H1 (cell line): ENCODE measurements around the gene BRSK2. TPM values are rescaled to one million over a fixed set of nuclear protein-coding genes. Genes with fewer than 3 reads are reported as not detected.

Source experiments
- CTCF ChIA-PET: fragments of 300-600 bp; sonication (Branson Sonifier 250); formaldehyde crosslinking; loops from one replicate; lab custom pipeline; 2021; ENCODE audit not compliant: partially characterized antibody; lab: Charles Lee
- POLR2A ChIA-PET: fragments of 300-600 bp; sonication (Branson Sonifier 250); formaldehyde crosslinking; loops from one replicate; lab custom pipeline; 2021; ENCODE audit warnings: inconsistent platforms; ENCODE audit not compliant: partially characterized antibody; lab: Charles Lee
- DNase-seq, 2 experiments: peaks; one replicate each; pipeline versions ENCODE4 v3.0.0 to v3.0.0-alpha.2; 2010 to 2022; ENCODE audit warnings: low spot score in 2 of 2, low read depth in 1 of 2, mixed read lengths in 1 of 2
- FAIRE-seq: peaks from 2 replicates; lab custom pipeline; 2011; peaks lifted over from hg19 to GRCh38; lab: Jason Lieb, UNC
- H2AFZ ChIP-seq: 2 replicates; pipeline ENCODE4 v1.8.1; 2012; ENCODE audit warnings: low read length, inconsistent platforms
- H2AK5ac ChIP-seq: 2 replicates; pipeline ENCODE4 v1.6.1; 2013; ENCODE audit warnings: low read depth, low read length
- H2BK120ac ChIP-seq: replicated peaks from 2 replicates; pipeline ENCODE3; 2013; ENCODE audit warnings: low read depth, low read length, inconsistent platforms
- H2BK12ac ChIP-seq: 2 replicates; pipeline ENCODE4 v1.6.1; 2013; ENCODE audit warnings: low read depth, low read length
- H2BK15ac ChIP-seq: 2 replicates; pipeline ENCODE4 v1.6.1; 2013; ENCODE audit warnings: low read length
- H2BK20ac ChIP-seq: 2 replicates; pipeline ENCODE4 v1.6.1; 2013; ENCODE audit warnings: low read length
- H2BK5ac ChIP-seq: 2 replicates; pipeline ENCODE4 v1.6.1; 2013; ENCODE audit warnings: low read depth, low read length
- H3K14ac ChIP-seq: 2 replicates; pipeline ENCODE4 v1.6.1; 2013; ENCODE audit warnings: inconsistent platforms; ENCODE audit not compliant: insufficient read length
- H3K18ac ChIP-seq: 2 replicates; pipeline ENCODE4 v1.6.1; 2013; ENCODE audit warnings: low read length; ENCODE audit errors: extremely low read depth
- H3K23ac ChIP-seq: 2 replicates; pipeline ENCODE4 v1.6.1; 2013; ENCODE audit warnings: inconsistent platforms; ENCODE audit not compliant: insufficient read length
- H3K23me2 ChIP-seq: 2 replicates; pipeline ENCODE4 v1.6.1; 2013; ENCODE audit warnings: low read depth, low read length
- H3K27ac ChIP-seq: 2 replicates; pipeline ENCODE4 v1.6.1; 2011; ENCODE audit warnings: low read depth, low read length, inconsistent platforms
- H3K27me3 ChIP-seq, 4 experiments: replicated peaks in 1 of 4; 1 replicate in 1 of 4; 2 replicates in 3 of 4; pipeline versions ENCODE4 v1.6.1 to v1.8.1; 2011 to 2013; ENCODE audit warnings: low read length in 3 of 4, mild to moderate bottlenecking in 3 of 4, inconsistent platforms in 2 of 4, mixed read lengths in 2 of 4, moderate library complexity in 1 of 4; ENCODE audit not compliant: control insufficient read depth in 3 of 4, insufficient read depth in 3 of 4; ENCODE audit errors: extremely low read depth in 1 of 4
- H3K36me3 ChIP-seq, 4 experiments: 2 replicates each; pipeline versions ENCODE4 v1.6.1 to v1.8.1; 2011 to 2013; ENCODE audit warnings: mild to moderate bottlenecking in 4 of 4, low read length in 3 of 4, moderate library complexity in 2 of 4, control low read depth in 1 of 4, inconsistent platforms in 1 of 4; ENCODE audit not compliant: insufficient read depth in 4 of 4, control insufficient read depth in 2 of 4
- H3K4ac ChIP-seq: replicated peaks from 2 replicates; pipeline ENCODE3; 2013; ENCODE audit warnings: low read length, low read depth, mixed read lengths, inconsistent platforms; ENCODE audit not compliant: insufficient read length
- H3K4me1 ChIP-seq, 4 experiments: replicated peaks in 1 of 4; 1 replicate in 1 of 4; 2 replicates in 3 of 4; pipeline versions ENCODE4 v1.6.1 to v1.8.1; 2011 to 2013; ENCODE audit warnings: low read length in 3 of 4, inconsistent platforms in 2 of 4, mixed read lengths in 1 of 4; ENCODE audit not compliant: insufficient read depth in 4 of 4, control insufficient read depth in 3 of 4
- H3K4me2 ChIP-seq, 2 experiments: 2 replicates each; pipeline versions ENCODE4 v1.6.1 to v1.8.1; 2011 to 2013; ENCODE audit warnings: low read depth in 2 of 2, low read length in 2 of 2, control low read depth in 1 of 2, inconsistent platforms in 1 of 2, mild to moderate bottlenecking in 1 of 2; ENCODE audit not compliant: insufficient read depth in 1 of 2
- H3K4me3 ChIP-seq, 4 experiments: fragments of 200-600, 300-600 bp in 1 of 4; sonication (generic), shearing (Covaris generic), sonication (Bioruptor Twin) in 1 of 4; 2 replicates each; pipeline versions ENCODE4 v1.5.1 to v1.8.1; 2011 to 2016; ENCODE audit warnings: low read length in 4 of 4, low read depth in 3 of 4, control low read depth in 2 of 4, inconsistent platforms in 2 of 4, mild to moderate bottlenecking in 2 of 4, mixed read lengths in 1 of 4, moderate library complexity in 1 of 4; ENCODE audit not compliant: insufficient read depth in 2 of 4; ENCODE audit errors: extremely low read depth in 1 of 4
- H3K56ac ChIP-seq: replicated peaks from 2 replicates; pipeline ENCODE3; 2013; ENCODE audit warnings: low read depth, mild to moderate bottlenecking, mixed read lengths, low read length, inconsistent platforms; ENCODE audit not compliant: insufficient read length
- H3K79me1 ChIP-seq: 2 replicates; pipeline ENCODE4 v1.6.1; 2013; ENCODE audit warnings: low read depth, low read length, control low read depth
- H3K79me2 ChIP-seq, 2 experiments: 2 replicates each; pipeline versions ENCODE4 v1.6.1 to v1.8.1; 2012 to 2013; ENCODE audit warnings: low read length in 2 of 2, mild to moderate bottlenecking in 2 of 2, inconsistent platforms in 1 of 2; ENCODE audit not compliant: insufficient read depth in 2 of 2, control insufficient read depth in 1 of 2
- H3K9ac ChIP-seq, 4 experiments: replicated peaks in 1 of 4; 1 replicate in 1 of 4; 2 replicates in 3 of 4; pipeline versions ENCODE4 v1.6.1 to v1.8.1; 2011 to 2013; ENCODE audit warnings: low read depth in 3 of 4, low read length in 3 of 4, control low read depth in 2 of 4, mild to moderate bottlenecking in 2 of 4, moderate library complexity in 2 of 4, inconsistent platforms in 1 of 4; ENCODE audit errors: extremely low read depth in 1 of 4
- H3K9me3 ChIP-seq, 2 experiments: 2 replicates each; pipeline versions ENCODE4 v1.6.1 to v1.8.1; 2012 to 2013; ENCODE audit warnings: mild to moderate bottlenecking in 2 of 2, moderate library complexity in 2 of 2, control low read depth in 1 of 2, inconsistent platforms in 1 of 2, low read depth in 1 of 2, low read length in 1 of 2, mixed read lengths in 1 of 2; ENCODE audit not compliant: insufficient read depth in 2 of 2
- H4K20me1 ChIP-seq, 2 experiments: replicated peaks in 1 of 2; 2 replicates each; pipeline versions ENCODE3 to v1.8.1; 2011 to 2013; ENCODE audit warnings: inconsistent platforms in 2 of 2, low read length in 2 of 2, mild to moderate bottlenecking in 1 of 2; ENCODE audit not compliant: insufficient read depth in 2 of 2, control insufficient read depth in 1 of 2
- H4K5ac ChIP-seq: 2 replicates; pipeline ENCODE4 v1.6.1; 2013; ENCODE audit warnings: low read length, low read depth, mixed read lengths, inconsistent platforms; ENCODE audit not compliant: insufficient read length
- H4K8ac ChIP-seq: 2 replicates; pipeline ENCODE4 v1.8.0; 2013; ENCODE audit warnings: mild to moderate bottlenecking, moderate library complexity, low read length, inconsistent platforms; ENCODE audit not compliant: insufficient read depth; ENCODE audit errors: extremely low read depth
- H4K91ac ChIP-seq: replicated peaks from 2 replicates; pipeline ENCODE3; 2013; ENCODE audit warnings: low read length, mixed read lengths, inconsistent platforms; ENCODE audit not compliant: insufficient read length
- CREB1 ChIP-seq: IDR thresholded peaks from 2 replicates; pipeline ENCODE4 v1.6.1; 2012; ENCODE audit warnings: inconsistent platforms
- EZH2 ChIP-seq: fragments of 200-600 bp; sonication (generic); IDR thresholded peaks from 2 replicates; pipeline ENCODE4 v1.7.1; 2012; ENCODE audit warnings: low read depth, mild to moderate bottlenecking, moderate library complexity, low read length, inconsistent platforms; ENCODE audit not compliant: severe bottlenecking
- MAFK ChIP-seq: IDR thresholded peaks from 2 replicates; pipeline ENCODE4 v1.6.1; 2012; ENCODE audit warnings: low read depth, mild to moderate bottlenecking, improper control_type of control experiment, low read length
- NANOG ChIP-seq: IDR thresholded peaks from 2 replicates; pipeline ENCODE4 v1.6.1; 2011; ENCODE audit warnings: low read length, low read depth, mild to moderate bottlenecking, inconsistent platforms; ENCODE audit not compliant: insufficient read depth, poor library complexity, severe bottlenecking
- TEAD4 ChIP-seq: IDR thresholded peaks from 2 replicates; pipeline ENCODE4 v1.6.1; 2012; ENCODE audit warnings: low read depth, low read length, inconsistent platforms, mixed read lengths
- USF2 ChIP-seq: IDR thresholded peaks from 2 replicates; pipeline ENCODE4 v1.6.1; 2011; ENCODE audit warnings: low read length, improper control_type of control experiment
- WGBS, 2 experiments: shearing (Covaris generic) in 1 of 2; methylation state at CpG; one replicate each; pipeline versions ENCODE4 v1.1.6 to v1.1.7; 2013 to 2015; ENCODE audit warnings: low lambda C conversion rate in 2 of 2, mixed read lengths in 2 of 2, inconsistent platforms in 1 of 2, low coverage in 1 of 2, missing lambda C conversion rate in 1 of 2; ENCODE audit not compliant: insufficient replicate concordance in 2 of 2, insufficient coverage in 1 of 2, insufficient read length in 1 of 2; ENCODE audit errors: extremely low coverage in 1 of 2, missing lambda C conversion rate in 1 of 2; 5-methylcytosine and 5-hydroxymethylcytosine counted together
- polyA plus RNA-seq, 7 experiments: library from polyadenylated mRNA; depleted of rRNA in 3 of 7; stranded (reverse) in 5 of 7; unstranded in 2 of 7; fragments of >200 nt in 5 of 7; fragments of 200-250 nt in 2 of 7; gene quantifications; 1 replicate in 5 of 7; 2 replicates in 1 of 7; 4 replicates in 1 of 7; pipeline versions ENCODE4 v1.2.1 to v1.2.3, GENCODE V29; 2011 to 2013; ENCODE audit warnings: missing spikeins in 2 of 7, mixed read lengths in 2 of 7
- total RNA-seq: library from RNA; stranded (reverse); fragmentation: NEBNext Ultra II Directional; extraction: Animal tissue kit (Norgen Biotek cat#: 25700); gene quantifications from 2 replicates; pipeline ENCODE4 v1.2.1, GENCODE V29; 2021

BRSK2 gene
- total and polyA plus RNA-seq, 2 of the 8 experiments (the other 6 are each of a cell fraction or from before 2014, with no cell fraction given): 17.3 to 27.1 TPM

- FAIRE-seq: no peak
- TF ChIP-seq TEAD4 (no peak), NANOG (no peak), USF2 (no peak), CREB1 (no peak), MAFK (no peak), EZH2 (no peak)
Observed at GRCh38 chr11:1401171-1401445, 11.4 kb downstream of the BRSK2 start.

More at GRCh38 chr11:1401171-1401445, 11.4 kb downstream of the BRSK2 start:
- ChIA-PET POLR2A (interaction anchor here (0.9 to 1.9 kb wide), 2 partner anchors 10 kb away, joined by 6 to 7 read pairs; no protein-coding TSS in a partner anchor), CTCF (interaction anchor here (0.9 to 1.5 kb wide), 4 partner anchors 21 to 131 kb away, joined by 3 to 7 read pairs (median 3); no protein-coding TSS in a partner anchor)
- Histone ChIP-seq H3K79me2 (peaks cover 5 to 30% of the 10 kb centered on the region in 2 experiments; a peak in 2 of 4 replicates), H3K9ac (no peak overlapping the region), H4K91ac (no peak overlapping the region), H3K4me1 (peaks cover 0 to 2% (median 0%) of the 10 kb centered on the region in 4 experiments; a peak in 1 of 7 replicates), H3K79me1 (peaks cover 22% of the 10 kb centered on the region), H3K36me3 (no peaks in the 10 kb centered on the region), H2BK20ac (no peak overlapping the region), H3K9me3 (no peaks in the 10 kb centered on the region), H4K20me1 (peaks cover 26 to 64% of the 10 kb centered on the region in 2 experiments), H3K14ac (no peak overlapping the region), H4K5ac (no peak overlapping the region), H3K4me3 (no peak overlapping the region), H3K4ac (no peak overlapping the region), H3K23ac (no peak overlapping the region), H3K23me2 (no peaks in the 10 kb centered on the region), H2BK5ac (no peak overlapping the region), H2AFZ (no peak overlapping the region), H3K18ac (no peak overlapping the region), H3K56ac (no peak overlapping the region), H2BK120ac (no peak overlapping the region), H3K27me3 (no peaks in the 10 kb centered on the region), H2BK15ac (no peak overlapping the region), H3K27ac (no peak overlapping the region), H2AK5ac (no peak overlapping the region), H3K4me2 (no peak overlapping the region), H2BK12ac (no peak overlapping the region), H4K8ac (no peak overlapping the region; the same call in 1 of the 2 replicates)
- 87% methylated on average over 11 of the region's 11 CpGs; no CpG with 5 or more reads in 1 of the 2 experiments for WGBS, 2 experiments
- DNase-seq: no peak
